Fibroblast of upper back skin (primary cell): ENCODE measurements around the gene MAP2K1.

Experiments
- DNase-seq: peaks from one replicate; pipeline ENCODE4 v3.0.0-alpha.2; 2013

Gene MAP2K1

DNA sequence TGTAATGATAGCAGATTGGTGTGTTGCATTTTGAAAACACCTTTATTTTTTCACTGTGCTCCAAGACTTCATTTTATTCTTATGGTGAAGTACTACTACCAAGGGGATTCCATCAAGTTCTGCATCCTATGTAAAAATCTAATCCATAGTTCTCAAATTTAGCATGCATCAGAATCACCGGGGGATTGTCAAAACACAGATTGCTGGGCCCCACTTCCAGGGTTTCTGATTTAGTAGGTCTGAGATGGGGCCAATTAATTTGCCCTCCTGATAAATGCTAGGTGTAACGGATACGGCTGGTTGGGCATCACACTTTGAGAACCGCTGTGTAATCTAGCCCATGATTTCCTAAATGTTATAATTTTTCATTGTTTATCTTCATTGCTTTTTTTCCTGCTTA, 119.1 kb downstream of the MAP2K1 start:
- DNase-seq = no peak

GRCh38 chr15:66508293-66508883, 121.7 kb downstream of the MAP2K1 start:
- DNase-seq = no peak

DNA sequence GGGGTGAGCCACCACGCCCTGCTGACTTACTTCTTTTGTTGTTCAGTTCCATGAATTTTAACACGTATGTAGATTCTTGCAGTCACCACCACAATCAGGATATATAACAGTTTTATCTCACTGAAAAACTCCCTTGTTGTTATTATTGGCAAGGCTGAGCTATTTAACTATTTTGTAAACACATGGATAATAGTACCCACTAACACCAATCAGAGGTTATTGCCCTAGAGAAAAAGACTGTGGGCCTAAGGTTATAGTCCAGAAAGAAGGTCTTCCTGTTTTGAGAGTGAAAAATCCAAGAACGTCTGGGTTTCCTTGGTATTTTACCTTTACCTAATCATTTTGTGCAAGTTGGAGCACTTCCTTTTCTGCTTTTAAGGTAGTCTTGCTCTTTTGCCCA, 127.9 kb downstream of the MAP2K1 start:
- no peak for DNase-seq

DNA sequence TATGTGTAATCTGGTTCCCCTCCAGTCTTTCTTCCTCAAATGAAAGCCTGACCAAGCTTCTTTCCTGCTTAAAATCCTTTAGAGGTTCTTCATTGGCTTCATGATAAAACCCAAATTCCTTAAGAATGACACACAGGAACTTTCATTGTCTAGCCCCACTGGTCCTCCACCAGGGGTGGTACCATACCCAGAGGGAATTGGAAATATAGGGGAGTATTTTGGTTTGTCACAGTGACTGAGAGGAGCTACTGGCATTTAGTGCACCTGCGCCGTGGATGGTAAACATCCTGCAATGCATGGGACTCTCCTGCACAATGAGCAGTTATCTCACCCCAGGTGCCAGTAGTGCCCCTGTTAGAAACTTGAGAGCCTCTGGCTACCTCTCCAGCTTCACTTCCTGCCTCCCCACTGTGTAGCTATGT, 129.2 kb downstream of the MAP2K1 start:
- no peak for DNase-seq

DNA sequence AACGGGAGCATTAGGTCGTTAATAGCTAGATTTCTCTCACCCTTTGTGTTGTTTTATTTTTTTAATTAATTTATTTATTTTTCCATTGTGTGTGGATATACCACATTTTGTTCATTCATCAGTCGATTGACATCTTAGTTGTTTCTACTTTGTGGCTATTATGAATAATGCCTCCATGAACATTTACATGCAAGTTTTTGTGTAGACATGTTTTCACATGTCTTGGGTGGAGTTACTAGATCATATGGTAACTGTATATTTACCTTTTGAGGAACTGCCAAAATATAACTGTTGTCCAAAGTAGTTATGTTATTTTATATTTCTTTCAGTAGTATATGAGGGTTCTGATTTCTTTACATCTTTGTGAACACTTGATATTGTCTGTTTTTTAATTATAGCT, 137.2 kb downstream of the MAP2K1 start:
- DNase-seq = no peak

DNA sequence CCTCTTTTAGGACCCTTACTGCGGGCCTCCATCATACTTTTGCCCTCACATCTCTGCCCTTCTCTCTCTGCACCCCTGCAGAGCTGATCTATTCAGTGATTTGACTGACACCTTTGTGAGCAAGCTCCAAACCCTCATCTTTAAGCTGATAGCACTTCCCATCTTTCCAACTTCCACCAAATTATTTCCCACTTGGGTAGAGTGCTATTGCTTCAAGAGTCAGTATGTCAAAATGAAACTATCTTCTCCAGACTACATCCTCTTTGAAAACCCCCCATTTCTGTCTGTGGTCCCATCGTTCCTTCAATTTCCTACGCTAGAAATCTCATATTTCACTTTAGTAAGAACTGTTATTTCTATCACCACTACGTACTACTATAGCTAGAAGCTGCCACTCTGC, 138.1 kb downstream of the MAP2K1 start:
- DNase-seq = no peak

- DNase-seq = no peak
Observed at GRCh38 chr15:66535056-66535455, 148.3 kb downstream of the MAP2K1 start.
